ENCODE measurements around the gene HNF4A.

GRCh38 chr20:44427804-44428173 is 72.3 kb downstream of the HNF4A start:
- TF ChIP-seq POLR2AphosphoS5 (IDR thresholded peaks at IDR 0.05; ENCODE audit: low read depth, low read length) (no peak), TCF12 (IDR thresholded peaks at IDR 0.05) (no peak), TCF12 (CRISPR knock-in tag; IDR thresholded peaks at IDR 0.05) (no peak), CBX2 (IDR thresholded peaks at IDR 0.05; ENCODE audit: low read depth, low read length) (no peak), CBX2 (CRISPR knock-in tag; IDR thresholded peaks at IDR 0.05; ENCODE audit: low read depth) (no peak), REST (IDR thresholded peaks at IDR 0.05; ENCODE audit: borderline replicate concordance in 1 of 2, low read depth in 1 of 2, low read length in 2 of 2) (no peak), TAF1 (CRISPR knock-in tag; IDR thresholded peaks at IDR 0.05) (no peak), CTCF (CRISPR knock-in tag; IDR thresholded peaks at IDR 0.05) (no peak), TOE1 (CRISPR knock-in tag; IDR thresholded peaks at IDR 0.05) (no peak; the same call in 1 of the 2 replicates), KLF6 (CRISPR knock-in tag; IDR thresholded peaks at IDR 0.05) (no peak), JUND (CRISPR knock-in tag; IDR thresholded peaks at IDR 0.05) (no peak)
